SU-DHL-6 (cell line): ENCODE measurements around the gene COX4I1.

Source experiments
- H2AFZ ChIP-seq: fragments of 200-600 bp; sonication (generic); 2 replicates; pipeline ENCODE4 v1.6.1; 2014; ENCODE audit warnings: low read depth, mild to moderate bottlenecking, moderate library complexity, mixed read lengths, antibody characterized with exemption, low read length; ENCODE audit not compliant: severe bottlenecking
- H3F3A ChIP-seq: fragments of 200-600 bp; shearing (Covaris generic); 2 replicates; pipeline ENCODE4 v1.6.0; 2016; ENCODE audit warnings: antibody characterized with exemption, mild to moderate bottlenecking; ENCODE audit not compliant: insufficient read depth
- H3K27ac ChIP-seq: fragments of 200-600 bp; sonication (generic); 2 replicates; pipeline ENCODE4 v1.5.1; 2016; ENCODE audit warnings: low read depth, mild to moderate bottlenecking, low read length, moderate library complexity, mixed read lengths
- H3K27me3 ChIP-seq: fragments of 200-600 bp; sonication (generic), shearing (Covaris generic); 2 replicates; pipeline ENCODE4 v1.6.0; 2014; ENCODE audit warnings: mild to moderate bottlenecking, low read length
- H3K36me3 ChIP-seq: fragments of 200-600 bp; sonication (generic); 2 replicates; pipeline ENCODE4 v1.6.1; 2014; ENCODE audit warnings: mild to moderate bottlenecking, low read length, mixed read lengths
- H3K4me2 ChIP-seq: fragments of 300-600, 200-600 bp; shearing (Covaris generic), sonication (generic); 2 replicates; pipeline ENCODE4 v1.6.0; 2014; ENCODE audit warnings: low read length, low read depth, mild to moderate bottlenecking; ENCODE audit not compliant: poor library complexity, severe bottlenecking
- H3K4me3 ChIP-seq: fragments of 200-600 bp; sonication (generic); 2 replicates; pipeline ENCODE4 v1.5.1; 2014; ENCODE audit warnings: antibody characterized with exemption, low read length, mild to moderate bottlenecking, mixed read lengths; ENCODE audit not compliant: insufficient read depth, poor library complexity, severe bottlenecking
- H3K79me2 ChIP-seq: fragments of 200-600 bp; sonication (generic); 2 replicates; pipeline ENCODE4 v1.6.1; 2014; ENCODE audit warnings: mild to moderate bottlenecking, low read length, moderate library complexity; ENCODE audit not compliant: insufficient read depth
- H3K9ac ChIP-seq: fragments of 200-600 bp; sonication (generic); 2 replicates; pipeline ENCODE4 v1.7.0; 2014; ENCODE audit warnings: mild to moderate bottlenecking, low read length
- H3K9me2 ChIP-seq: fragments of 200-600 bp; sonication (generic); replicated peaks from 2 replicates; pipeline ENCODE4 v1.6.1; 2014; ENCODE audit warnings: low read length; ENCODE audit not compliant: insufficient read depth
- H3K9me3 ChIP-seq: fragments of 200-600 bp; sonication (generic); 2 replicates; pipeline ENCODE4 v1.6.1; 2014; ENCODE audit warnings: low read length, mixed read lengths; ENCODE audit not compliant: insufficient read depth
- H4K20me1 ChIP-seq: fragments of 200-600 bp; sonication (generic); 2 replicates; pipeline ENCODE4 v1.6.1; 2014; ENCODE audit warnings: low read depth, mild to moderate bottlenecking, antibody characterized with exemption, low read length, moderate library complexity, mixed read lengths
- EZH2phosphoT487 ChIP-seq: fragments of 200-600 bp; sonication (generic), shearing (Covaris generic); conservative IDR thresholded peaks from 2 replicates; pipeline ENCODE4 v1.6.1; 2018; ENCODE audit warnings: mild to moderate bottlenecking, antibody characterized with exemption, low read length, moderate library complexity, mixed read lengths
- TF ChIP-seq, protein P1 (sequence below): fragments of 200-600 bp; sonication (generic); IDR thresholded peaks from one replicate; pipeline ENCODE4 v1.5.1; 2017; ENCODE audit warnings: antibody characterized with exemption, mild to moderate bottlenecking, low read length, moderate library complexity; ENCODE audit not compliant: insufficient read depth, poor library complexity, severe bottlenecking

Gene COX4I1

DNA sequence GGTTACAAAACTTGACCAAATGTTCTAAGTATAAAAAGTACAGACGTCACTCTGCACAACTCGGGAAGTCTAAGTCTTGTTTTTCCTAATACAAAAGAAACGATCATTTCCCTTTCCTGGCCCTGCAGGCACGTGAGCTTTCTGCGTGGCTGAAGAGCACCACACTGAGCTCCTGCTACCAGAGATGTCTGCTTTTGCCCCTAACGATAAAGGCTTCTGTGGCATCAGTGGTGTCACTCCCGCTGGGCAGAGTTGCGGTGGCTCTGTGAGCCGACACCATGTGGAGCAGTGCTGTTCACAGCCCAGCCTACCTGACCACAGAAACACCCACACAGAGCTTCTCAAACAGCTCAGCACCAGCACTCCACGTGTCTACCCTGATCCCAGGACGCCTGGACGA is 20.6 kb upstream of the COX4I1 start:
- Histone ChIP-seq H3K36me3 (0 out of 2 replicates have a peak, but pooled peaks cover 4% of the 10 kb centered on the region), H3K4me2 (no peak overlapping the region), H3K27ac (no peak overlapping the region), H2AFZ (no peak overlapping the region), H3K9me2 (no peaks in the 10 kb centered on the region), H3K79me2 (0 out of 2 replicates have a peak, but pooled peaks cover 7% of the 10 kb centered on the region), H3K9ac (no peak overlapping the region), H3K4me3 (no peak overlapping the region), H3K27me3 (no peaks in the 10 kb centered on the region), H3K9me3 (no peaks in the 10 kb centered on the region), H3F3A (0 out of 2 replicates have a peak, but pooled peaks cover 4% of the 10 kb centered on the region), H4K20me1 (no peaks in the 10 kb centered on the region)
- TF ChIP-seq, protein P1, sequence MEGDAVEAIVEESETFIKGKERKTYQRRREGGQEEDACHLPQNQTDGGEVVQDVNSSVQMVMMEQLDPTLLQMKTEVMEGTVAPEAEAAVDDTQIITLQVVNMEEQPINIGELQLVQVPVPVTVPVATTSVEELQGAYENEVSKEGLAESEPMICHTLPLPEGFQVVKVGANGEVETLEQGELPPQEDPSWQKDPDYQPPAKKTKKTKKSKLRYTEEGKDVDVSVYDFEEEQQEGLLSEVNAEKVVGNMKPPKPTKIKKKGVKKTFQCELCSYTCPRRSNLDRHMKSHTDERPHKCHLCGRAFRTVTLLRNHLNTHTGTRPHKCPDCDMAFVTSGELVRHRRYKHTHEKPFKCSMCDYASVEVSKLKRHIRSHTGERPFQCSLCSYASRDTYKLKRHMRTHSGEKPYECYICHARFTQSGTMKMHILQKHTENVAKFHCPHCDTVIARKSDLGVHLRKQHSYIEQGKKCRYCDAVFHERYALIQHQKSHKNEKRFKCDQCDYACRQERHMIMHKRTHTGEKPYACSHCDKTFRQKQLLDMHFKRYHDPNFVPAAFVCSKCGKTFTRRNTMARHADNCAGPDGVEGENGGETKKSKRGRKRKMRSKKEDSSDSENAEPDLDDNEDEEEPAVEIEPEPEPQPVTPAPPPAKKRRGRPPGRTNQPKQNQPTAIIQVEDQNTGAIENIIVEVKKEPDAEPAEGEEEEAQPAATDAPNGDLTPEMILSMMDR: no peak
- no peak for TF ChIP-seq EZH2phosphoT487

DNA sequence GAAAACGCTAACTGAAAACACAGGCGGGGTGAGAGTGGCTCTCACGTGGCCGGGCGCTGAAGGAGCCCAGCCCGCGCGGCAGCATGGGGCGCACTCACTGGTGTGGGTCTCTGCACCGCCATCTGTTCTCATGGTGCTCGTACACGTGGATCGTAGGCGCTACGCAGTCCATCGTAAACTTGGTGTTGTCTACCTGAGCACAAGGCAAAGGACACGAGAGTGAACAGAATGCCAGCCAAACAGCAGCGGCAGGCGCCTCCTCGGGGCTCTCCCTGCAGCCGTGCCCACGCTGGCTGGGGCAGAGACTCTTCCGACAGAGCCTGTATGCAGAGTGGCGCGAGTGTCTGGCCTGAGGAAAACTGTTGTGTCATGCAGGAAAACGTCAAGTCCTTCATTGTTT is 19.2 kb upstream of the COX4I1 start:
- no peak overlapping the region for H2AFZ ChIP-seq
- H3K9me3 ChIP-seq: no peaks in the 10 kb centered on the region
- no peaks in the 10 kb centered on the region for H3K9me2 ChIP-seq
- no peaks in the 10 kb centered on the region for H3K27me3 ChIP-seq
- no peak overlapping the region for H3K9ac ChIP-seq
- 0 out of 2 replicates have a peak, but pooled peaks cover 4% of the 10 kb centered on the region for H3F3A ChIP-seq
- no peak overlapping the region for H3K4me2 ChIP-seq
- no peaks in the 10 kb centered on the region for H4K20me1 ChIP-seq
- TF ChIP-seq, protein P1: no peak
- no peak for TF ChIP-seq EZH2phosphoT487
- 0 out of 2 replicates have a peak, but pooled peaks cover 7% of the 10 kb centered on the region for H3K79me2 ChIP-seq
- H3K4me3 ChIP-seq: no peak overlapping the region
- no peak overlapping the region for H3K27ac ChIP-seq
- H3K36me3 ChIP-seq: 0 out of 2 replicates have a peak, but pooled peaks cover 4% of the 10 kb centered on the region

DNA sequence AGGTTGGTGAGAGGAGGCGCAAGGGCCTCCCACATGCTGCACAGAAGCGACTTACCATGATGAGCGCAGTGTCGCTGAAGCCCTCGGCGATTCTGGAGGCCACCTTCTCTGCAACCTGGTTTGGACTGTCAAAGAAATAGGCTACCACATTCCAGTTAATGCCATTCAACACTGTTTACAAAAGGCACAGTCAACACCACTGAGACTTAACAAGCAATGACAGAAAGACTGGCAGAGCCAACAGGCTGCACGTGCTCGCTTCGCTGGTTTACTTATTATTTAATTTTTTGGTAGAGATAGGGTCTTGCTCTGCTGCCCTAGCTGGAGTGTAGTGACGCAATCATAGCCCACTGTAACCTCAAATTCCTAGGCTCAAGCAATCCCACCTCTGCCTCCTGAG is 18.3 kb upstream of the COX4I1 start:
- H3K79me2 ChIP-seq: 0 out of 2 replicates have a peak, but pooled peaks cover 7% of the 10 kb centered on the region
- no peak overlapping the region for H3K27ac ChIP-seq
- H3K9me2 ChIP-seq: no peaks in the 10 kb centered on the region
- H3K9ac ChIP-seq: no peak overlapping the region
- H3K36me3 ChIP-seq: 0 out of 2 replicates have a peak, but pooled peaks cover 4% of the 10 kb centered on the region
- H2AFZ ChIP-seq: no peak overlapping the region
- no peak overlapping the region for H3K4me3 ChIP-seq
- no peaks in the 10 kb centered on the region for H3K9me3 ChIP-seq
- TF ChIP-seq, protein P1: no peak
- H3F3A ChIP-seq: 0 out of 2 replicates have a peak, but pooled peaks cover 4% of the 10 kb centered on the region
- H3K4me2 ChIP-seq: no peak overlapping the region
- H3K27me3 ChIP-seq: no peaks in the 10 kb centered on the region
- H4K20me1 ChIP-seq: no peaks in the 10 kb centered on the region
